ENCODE data around the gene ADAM33. TPM values are rescaled to one million over a fixed set of nuclear protein-coding genes. Genes with fewer than 3 reads are reported as not detected.

ADAM33 gene, protein sequence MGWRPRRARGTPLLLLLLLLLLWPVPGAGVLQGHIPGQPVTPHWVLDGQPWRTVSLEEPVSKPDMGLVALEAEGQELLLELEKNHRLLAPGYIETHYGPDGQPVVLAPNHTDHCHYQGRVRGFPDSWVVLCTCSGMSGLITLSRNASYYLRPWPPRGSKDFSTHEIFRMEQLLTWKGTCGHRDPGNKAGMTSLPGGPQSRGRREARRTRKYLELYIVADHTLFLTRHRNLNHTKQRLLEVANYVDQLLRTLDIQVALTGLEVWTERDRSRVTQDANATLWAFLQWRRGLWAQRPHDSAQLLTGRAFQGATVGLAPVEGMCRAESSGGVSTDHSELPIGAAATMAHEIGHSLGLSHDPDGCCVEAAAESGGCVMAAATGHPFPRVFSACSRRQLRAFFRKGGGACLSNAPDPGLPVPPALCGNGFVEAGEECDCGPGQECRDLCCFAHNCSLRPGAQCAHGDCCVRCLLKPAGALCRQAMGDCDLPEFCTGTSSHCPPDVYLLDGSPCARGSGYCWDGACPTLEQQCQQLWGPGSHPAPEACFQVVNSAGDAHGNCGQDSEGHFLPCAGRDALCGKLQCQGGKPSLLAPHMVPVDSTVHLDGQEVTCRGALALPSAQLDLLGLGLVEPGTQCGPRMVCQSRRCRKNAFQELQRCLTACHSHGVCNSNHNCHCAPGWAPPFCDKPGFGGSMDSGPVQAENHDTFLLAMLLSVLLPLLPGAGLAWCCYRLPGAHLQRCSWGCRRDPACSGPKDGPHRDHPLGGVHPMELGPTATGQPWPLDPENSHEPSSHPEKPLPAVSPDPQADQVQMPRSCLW
- 16.0 TPM for polyA plus RNA-seq (2013, experiment 1 of 4)
- polyA plus RNA-seq (2013, experiment 2 of 4), result 19.2 TPM
- 16.4 TPM for polyA plus RNA-seq (2013, experiment 3 of 4)
- polyA plus RNA-seq (2013, experiment 4 of 4), result 19.0 TPM

DNA sequence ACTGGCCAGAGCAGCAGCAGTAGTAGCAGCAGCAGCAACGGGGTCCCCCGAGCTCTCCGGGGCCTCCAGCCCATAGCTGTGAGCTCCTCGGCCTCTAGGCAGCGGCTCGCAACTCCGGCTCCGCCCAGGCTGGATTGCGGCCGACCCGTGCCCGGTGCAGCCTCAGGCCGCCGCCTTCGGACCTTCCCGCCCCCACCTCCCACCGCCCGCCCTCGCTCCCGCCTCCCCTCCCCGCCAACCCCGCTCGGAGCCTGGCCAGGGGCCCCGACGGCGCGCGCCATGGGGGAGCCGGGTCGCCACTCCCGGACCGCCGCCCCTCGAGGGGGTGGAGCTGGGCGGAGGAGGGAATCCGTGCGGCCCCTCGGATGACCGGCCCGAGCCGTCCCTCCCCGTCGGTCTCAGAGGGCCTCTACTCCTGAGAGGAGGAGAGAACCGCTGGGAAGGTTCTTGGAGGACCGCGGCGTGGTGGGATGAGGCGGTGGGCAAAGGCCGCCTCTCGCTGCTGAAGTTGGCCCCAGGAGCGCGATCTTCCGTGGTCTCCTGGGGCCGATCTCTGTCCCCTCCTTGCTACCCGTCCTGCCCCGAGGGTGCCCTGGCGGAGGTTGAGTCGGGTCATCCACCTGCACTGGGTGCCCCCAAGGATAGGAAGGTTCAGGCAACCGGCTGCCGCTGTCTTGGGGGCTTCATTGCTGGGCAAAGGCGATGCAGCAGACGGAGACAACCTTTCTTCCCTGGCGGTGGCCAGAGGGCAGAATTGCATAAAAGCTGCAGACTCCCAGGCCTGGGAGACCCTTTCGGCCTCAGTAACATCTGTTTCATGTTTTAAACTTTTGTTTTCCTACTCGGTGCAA is at the start of gene ADAM33:
Gene ADAM33, minus strand, starts transcription at position 80 of the 851 bp plus-strand sequence. Its CDS starts 6 bp downstream, at position 74.
- no peaks in the 10 kb centered on the region for H3K9me3 ChIP-seq (ENCODE audit: control insufficient read depth, low read length)
- WGBS, 2 experiments, result 10 to 12% methylated on average over 61 to 64 of the region's 65 CpGs
- no peak within 1 kb of the TSS for H3K27ac ChIP-seq (ENCODE audit: insufficient read depth, low read depth, low read length, poor library complexity, severe bottlenecking)
- H3K4me1 ChIP-seq (ENCODE audit: control insufficient read depth, insufficient read depth, low read length), result peaks cover 7% of the 10 kb centered on the region
- peaks cover 35% of the 10 kb centered on the region for H3K27me3 ChIP-seq (ENCODE audit: control insufficient read depth, insufficient read depth, low read length, poor library complexity, severe bottlenecking)
- H3K4me3 ChIP-seq (ENCODE audit: insufficient read depth, low read depth, low read length), result peak within 1 kb of the TSS; percentile 42
- no peaks in the 10 kb centered on the region for H3K36me3 ChIP-seq (ENCODE audit: control insufficient read depth, insufficient read depth, low read length)

DNA sequence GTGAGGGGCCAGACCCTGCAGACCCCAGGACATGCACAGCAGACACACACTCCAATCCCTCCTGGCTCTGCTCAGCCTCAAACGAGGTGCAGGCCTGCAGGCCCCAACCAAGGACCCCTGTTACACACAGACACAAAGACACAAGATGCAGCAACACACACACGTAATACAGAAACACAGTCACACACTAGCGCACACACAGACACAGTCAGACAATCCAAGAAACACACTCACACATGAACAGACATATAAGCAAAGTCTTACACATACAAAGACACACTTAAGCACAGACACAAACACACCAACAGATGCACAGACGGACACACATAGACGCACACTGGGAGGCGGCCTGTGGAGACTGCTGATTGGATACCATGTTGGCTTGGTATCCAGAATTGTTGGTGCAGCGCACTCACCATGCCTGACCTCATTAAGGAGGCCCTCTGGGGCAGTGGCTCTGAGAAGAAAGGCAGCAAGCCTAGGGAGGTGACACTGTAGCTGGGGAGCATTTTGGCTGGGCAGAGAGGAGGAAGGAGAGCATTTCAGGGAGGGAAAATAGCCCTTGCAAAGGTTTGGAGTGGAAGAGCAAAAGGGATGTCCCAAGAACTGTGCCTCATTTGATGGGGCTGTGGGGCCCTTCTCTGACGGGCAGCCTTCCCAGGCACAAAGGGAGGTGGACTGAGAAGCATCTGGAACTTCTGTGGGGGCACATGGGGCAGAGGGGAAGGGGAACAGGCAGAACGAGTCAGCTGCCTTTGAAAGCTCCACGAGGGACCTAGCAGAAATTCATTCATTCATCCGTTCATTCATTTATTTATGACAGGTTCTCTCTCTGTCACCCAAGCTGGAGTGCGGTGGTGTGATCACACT is 49.2 kb upstream of the ADAM33 start:
- H3K4me1 ChIP-seq (ENCODE audit: control insufficient read depth, insufficient read depth, low read length), result peaks cover 3% of the 10 kb centered on the region
- 91 to 93% methylated on average over 12 of the region's 12 CpGs for WGBS, 2 experiments

DNA sequence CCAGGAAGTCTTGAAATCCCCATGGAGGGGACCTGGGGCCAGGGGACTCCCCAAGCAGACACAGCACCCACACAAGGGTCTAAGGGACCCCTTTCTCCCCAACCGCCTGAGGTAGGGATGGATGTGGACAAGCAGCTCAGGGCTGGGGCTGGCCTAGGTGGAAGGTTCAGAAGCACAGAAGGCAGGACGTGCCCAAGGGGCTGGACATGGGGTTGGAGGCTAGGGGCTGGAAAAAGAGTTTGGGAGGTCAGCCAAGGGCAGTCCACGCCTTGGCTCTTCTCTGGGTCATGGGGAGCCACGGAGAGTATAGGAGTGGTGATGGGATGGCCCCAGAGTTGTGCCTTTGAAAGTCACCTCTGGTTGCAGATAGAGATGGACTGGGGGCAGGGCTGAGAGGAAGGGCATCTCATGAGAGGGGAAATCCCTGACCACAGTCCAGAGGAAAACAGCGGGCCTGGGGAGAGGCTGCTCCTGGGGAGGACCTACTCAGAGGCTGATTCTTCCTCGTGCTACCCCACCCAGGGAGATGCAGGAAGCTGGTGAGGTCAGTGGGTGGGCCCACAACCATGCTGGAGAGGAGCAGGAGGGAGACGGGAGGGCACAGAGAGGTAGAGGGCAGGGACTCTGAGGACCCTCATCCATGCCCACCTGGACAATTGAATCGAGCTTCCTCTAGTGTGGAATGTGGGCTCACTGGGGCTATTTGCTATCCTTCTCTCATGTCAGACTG is 48.2 kb upstream of the ADAM33 start:
- Histone ChIP-seq H3K36me3 (ENCODE audit: control insufficient read depth, insufficient read depth, low read length) (no peaks in the 10 kb centered on the region), H3K27ac (ENCODE audit: insufficient read depth, low read depth, low read length, poor library complexity, severe bottlenecking) (no peak overlapping the region), H3K27me3 (ENCODE audit: control insufficient read depth, insufficient read depth, low read length, poor library complexity, severe bottlenecking) (peaks cover 36% of the 10 kb centered on the region), H3K4me1 (ENCODE audit: control insufficient read depth, insufficient read depth, low read length) (peaks cover 3% of the 10 kb centered on the region), H3K9me3 (ENCODE audit: control insufficient read depth, low read length) (no peaks in the 10 kb centered on the region), H3K4me3 (ENCODE audit: insufficient read depth, low read depth, low read length) (no peak overlapping the region)
- WGBS, 2 experiments, result 87 to 90% methylated on average over 8 of the region's 8 CpGs

More for the DNA sequence above, 49.2 kb upstream of the ADAM33 start:
- Histone ChIP-seq H3K36me3 (ENCODE audit: control insufficient read depth, insufficient read depth, low read length) (no peaks in the 10 kb centered on the region), H3K9me3 (ENCODE audit: control insufficient read depth, low read length) (no peaks in the 10 kb centered on the region), H3K27ac (ENCODE audit: insufficient read depth, low read depth, low read length, poor library complexity, severe bottlenecking) (no peak overlapping the region), H3K4me3 (ENCODE audit: insufficient read depth, low read depth, low read length) (no peak overlapping the region), H3K27me3 (ENCODE audit: control insufficient read depth, insufficient read depth, low read length, poor library complexity, severe bottlenecking) (peaks cover 36% of the 10 kb centered on the region)

DNA sequence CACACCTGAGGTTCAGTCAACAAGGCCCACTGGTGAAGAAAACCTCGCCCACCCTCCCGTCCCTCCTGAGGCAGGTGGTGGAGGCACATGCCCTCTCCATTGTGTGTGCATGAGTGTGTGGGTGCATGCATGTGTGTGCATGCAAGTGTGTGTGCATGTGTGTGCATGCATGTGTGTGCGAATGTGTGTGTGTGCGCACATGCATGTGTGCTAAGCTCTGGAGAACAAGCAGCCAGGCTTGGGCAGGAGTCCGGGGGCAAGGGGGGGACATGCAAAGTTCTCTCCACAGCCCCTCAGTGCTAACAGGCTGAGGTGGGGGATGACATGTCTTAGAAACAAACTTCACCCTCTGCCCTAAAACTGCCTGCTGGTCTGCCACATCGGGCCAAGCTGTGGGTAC is 47.6 kb upstream of the ADAM33 start:
- no peak overlapping the region for H3K27ac ChIP-seq (ENCODE audit: insufficient read depth, low read depth, low read length, poor library complexity, severe bottlenecking)
- H3K4me1 ChIP-seq (ENCODE audit: control insufficient read depth, insufficient read depth, low read length), result peaks cover 3% of the 10 kb centered on the region
- H3K9me3 ChIP-seq (ENCODE audit: control insufficient read depth, low read length), result no peaks in the 10 kb centered on the region
- H3K27me3 ChIP-seq (ENCODE audit: control insufficient read depth, insufficient read depth, low read length, poor library complexity, severe bottlenecking), result peaks cover 36% of the 10 kb centered on the region
- 94% methylated on average over 6 of the region's 6 CpGs for WGBS, 2 experiments
- H3K36me3 ChIP-seq (ENCODE audit: control insufficient read depth, insufficient read depth, low read length), result no peaks in the 10 kb centered on the region
- no peak overlapping the region for H3K4me3 ChIP-seq (ENCODE audit: insufficient read depth, low read depth, low read length)

DNA sequence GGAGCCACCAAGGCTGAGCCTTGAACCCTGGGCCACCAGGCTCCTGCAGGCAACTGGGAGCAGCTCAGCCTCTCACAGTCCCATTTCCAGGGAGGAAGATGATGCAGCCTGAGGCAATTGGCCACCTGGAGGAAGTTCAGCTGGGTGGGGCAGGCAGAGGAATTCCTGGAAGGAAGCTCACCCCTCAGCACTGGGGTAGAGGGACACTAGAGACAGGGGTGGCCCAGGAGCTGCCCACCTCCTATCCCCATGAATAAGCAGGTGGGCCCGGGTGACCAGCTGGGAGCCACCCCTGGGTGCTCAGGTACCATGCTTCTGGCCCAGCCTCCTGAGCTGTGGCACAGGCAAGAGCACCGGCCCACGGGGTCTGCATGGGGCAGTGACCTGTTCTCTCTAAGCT is 47.1 kb upstream of the ADAM33 start:
- 90 to 96% methylated on average over 3 of the region's 3 CpGs for WGBS, 2 experiments

DNA sequence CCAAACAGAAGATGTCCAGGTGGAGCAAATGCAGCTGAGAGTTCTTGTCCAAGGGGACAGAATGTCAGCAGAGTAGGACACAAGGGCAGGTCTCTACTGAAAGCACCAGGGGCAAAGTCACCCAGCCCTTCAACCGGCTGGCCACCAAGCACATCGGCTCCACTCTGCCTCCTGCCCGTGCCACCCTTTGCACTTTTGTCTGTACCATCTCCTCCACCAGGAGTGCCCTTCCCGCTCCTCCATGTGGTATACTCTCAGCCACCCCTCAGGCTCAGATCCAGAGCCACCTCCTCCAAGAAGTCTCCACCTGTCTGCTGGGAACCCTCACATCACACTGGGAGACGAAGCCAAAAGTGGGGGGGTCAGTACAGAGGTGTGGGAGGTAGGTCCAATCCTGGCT is 46.5 kb upstream of the ADAM33 start:
- Histone ChIP-seq H3K4me3 (ENCODE audit: insufficient read depth, low read depth, low read length) (no peak overlapping the region), H3K4me1 (ENCODE audit: control insufficient read depth, insufficient read depth, low read length) (no peaks in the 10 kb centered on the region), H3K27ac (ENCODE audit: insufficient read depth, low read depth, low read length, poor library complexity, severe bottlenecking) (no peak overlapping the region), H3K36me3 (ENCODE audit: control insufficient read depth, insufficient read depth, low read length) (no peaks in the 10 kb centered on the region), H3K27me3 (ENCODE audit: control insufficient read depth, insufficient read depth, low read length, poor library complexity, severe bottlenecking) (peaks cover 30% of the 10 kb centered on the region), H3K9me3 (ENCODE audit: control insufficient read depth, low read length) (no peaks in the 10 kb centered on the region)
- WGBS, 2 experiments, result 90 to 94% methylated on average over 5 of the region's 5 CpGs

More for the DNA sequence above, 47.1 kb upstream of the ADAM33 start:
- no peaks in the 10 kb centered on the region for H3K9me3 ChIP-seq (ENCODE audit: control insufficient read depth, low read length)
- H3K4me3 ChIP-seq (ENCODE audit: insufficient read depth, low read depth, low read length), result no peak overlapping the region
- peaks cover 35% of the 10 kb centered on the region for H3K27me3 ChIP-seq (ENCODE audit: control insufficient read depth, insufficient read depth, low read length, poor library complexity, severe bottlenecking)
- H3K27ac ChIP-seq (ENCODE audit: insufficient read depth, low read depth, low read length, poor library complexity, severe bottlenecking), result no peak overlapping the region
- H3K36me3 ChIP-seq (ENCODE audit: control insufficient read depth, insufficient read depth, low read length), result no peaks in the 10 kb centered on the region
- peaks cover 3% of the 10 kb centered on the region for H3K4me1 ChIP-seq (ENCODE audit: control insufficient read depth, insufficient read depth, low read length)

DNA sequence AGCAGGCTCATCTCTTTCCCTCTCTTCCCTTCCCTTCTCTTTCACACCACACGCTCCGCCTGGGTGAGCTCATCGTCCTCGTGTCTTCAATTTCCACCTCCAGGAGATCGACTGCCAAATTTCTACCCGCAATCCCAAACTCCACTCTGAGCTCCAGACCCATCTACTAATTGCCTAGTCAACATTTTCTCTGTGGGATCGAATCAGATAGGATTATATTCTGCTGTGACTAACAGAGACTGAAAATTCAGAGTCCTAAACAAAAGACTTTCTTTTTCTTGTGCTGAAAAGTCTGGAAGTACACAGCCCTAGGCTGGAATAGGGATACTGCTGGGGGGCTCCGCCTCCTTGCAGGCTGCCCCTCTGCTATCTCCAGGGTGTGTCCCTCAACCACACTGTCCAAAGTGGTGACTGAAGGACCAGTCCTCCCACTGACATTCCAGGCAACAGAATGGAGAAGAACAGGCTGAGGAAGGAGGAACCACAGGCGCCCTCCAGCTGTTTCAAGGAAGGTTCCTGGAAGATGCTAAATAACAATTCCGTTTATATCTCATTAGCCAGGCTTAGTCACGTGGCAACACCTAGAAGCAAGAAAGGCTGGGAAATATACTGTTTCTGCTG is 45.7 kb upstream of the ADAM33 start:
- H3K4me3 ChIP-seq (ENCODE audit: insufficient read depth, low read depth, low read length), result no peak overlapping the region
- H3K27me3 ChIP-seq (ENCODE audit: control insufficient read depth, insufficient read depth, low read length, poor library complexity, severe bottlenecking), result peaks cover 21% of the 10 kb centered on the region
- no peaks in the 10 kb centered on the region for H3K9me3 ChIP-seq (ENCODE audit: control insufficient read depth, low read length)
- H3K27ac ChIP-seq (ENCODE audit: insufficient read depth, low read depth, low read length, poor library complexity, severe bottlenecking), result no peak overlapping the region
- 74 to 75% methylated on average over 11 of the region's 11 CpGs for WGBS, 2 experiments
- H3K36me3 ChIP-seq (ENCODE audit: control insufficient read depth, insufficient read depth, low read length), result no peaks in the 10 kb centered on the region
- no peaks in the 10 kb centered on the region for H3K4me1 ChIP-seq (ENCODE audit: control insufficient read depth, insufficient read depth, low read length)

DNA sequence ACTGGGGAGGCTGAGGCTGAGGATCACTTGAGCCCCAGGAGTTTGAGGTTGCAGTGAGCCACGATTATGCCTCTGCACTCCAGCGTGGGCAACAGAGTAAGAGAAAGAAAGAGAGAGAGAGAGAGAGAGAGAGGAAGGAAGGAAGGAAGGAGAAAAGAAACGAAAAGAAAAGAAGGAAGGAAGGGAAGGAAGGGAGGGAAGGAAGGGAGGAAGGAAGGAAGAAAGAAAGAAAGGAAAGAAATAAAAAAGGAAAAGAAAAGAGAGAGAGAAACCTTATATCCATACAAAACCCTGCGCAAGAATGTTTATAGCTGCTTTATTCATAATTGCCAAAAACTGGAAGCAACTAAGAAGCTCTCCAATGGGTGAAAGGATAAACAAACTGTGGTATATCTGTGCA is 42.5 kb upstream of the ADAM33 start:
- no peaks in the 10 kb centered on the region for H3K9me3 ChIP-seq (ENCODE audit: control insufficient read depth, low read length)
- 88 to 90% methylated on average over 3 to 4 of the region's 4 CpGs for WGBS, 2 experiments

More for the DNA sequence above, 42.5 kb upstream of the ADAM33 start:
- H3K27me3 ChIP-seq (ENCODE audit: control insufficient read depth, insufficient read depth, low read length, poor library complexity, severe bottlenecking), result peaks cover 4% of the 10 kb centered on the region
- H3K4me3 ChIP-seq (ENCODE audit: insufficient read depth, low read depth, low read length), result no peak overlapping the region
- H3K27ac ChIP-seq (ENCODE audit: insufficient read depth, low read depth, low read length, poor library complexity, severe bottlenecking), result no peak overlapping the region
- H3K4me1 ChIP-seq (ENCODE audit: control insufficient read depth, insufficient read depth, low read length), result no peaks in the 10 kb centered on the region
- H3K36me3 ChIP-seq (ENCODE audit: control insufficient read depth, insufficient read depth, low read length), result no peaks in the 10 kb centered on the region

Data from ectodermal cell (in vitro differentiated cells).